AG04449 (cell line): ENCODE measurements around the gene PEAR1.

ENCODE experiments used
- CTCF ChIA-PET: fragments of 350-600 bp; formaldehyde crosslinking; extraction: SDS; loops from one replicate; lab custom pipeline; 2021; ENCODE audit warnings: antibody characterized with exemption; lab: Yijun Ruan, JAX
- POLR2A ChIA-PET: fragments of 400-600, 350-600 bp; formaldehyde crosslinking; extraction: SDS; loops from one replicate; lab custom pipeline; 2020; ENCODE audit warnings: antibody characterized with exemption, inconsistent platforms; lab: Yijun Ruan, JAX
- DNase-seq: peaks from one replicate; pipeline ENCODE4 v3.0.0-alpha.2; 2010; ENCODE audit warnings: low read depth, low spot score
- H3K4me3 ChIP-seq: 2 replicates; pipeline ENCODE4 v1.5.1; 2011; ENCODE audit warnings: low read depth, mild to moderate bottlenecking, control low read depth, low read length
- TF ChIP-seq, protein P1 (sequence below): IDR thresholded peaks from one replicate; pipeline ENCODE4 v1.5.1; 2011; ENCODE audit warnings: mild to moderate bottlenecking, moderate library complexity, low read length, control low read depth, inconsistent platforms; ENCODE audit not compliant: insufficient read depth; ENCODE audit errors: missing control alignments

PEAR1 gene

DNA sequence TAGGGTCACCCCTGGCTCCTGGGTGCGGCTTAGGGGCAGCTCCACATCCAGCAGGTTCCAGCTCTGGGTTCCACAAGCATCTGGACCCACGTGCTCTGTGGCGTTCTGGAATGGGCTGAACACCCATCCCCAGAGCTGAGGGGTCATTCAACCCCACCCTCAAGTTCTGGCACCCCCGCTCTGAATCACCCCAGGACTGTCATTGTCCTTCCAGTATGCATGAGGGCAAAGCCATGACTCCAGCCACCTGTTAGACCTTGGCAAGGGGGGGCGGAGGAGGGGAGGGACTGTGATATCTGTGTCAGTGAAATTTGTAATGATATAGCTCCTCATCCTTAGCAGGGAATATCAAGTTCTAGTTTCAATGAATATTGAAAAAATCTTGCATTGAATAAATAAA, 46.9 kb upstream of the PEAR1 start:
- H3K4me3 ChIP-seq = no peak overlapping the region
- DNase-seq = no peak
- ChIA-PET CTCF (interaction anchor here (1.1 to 6.6 kb wide), 4 partner anchors 9 to 121 kb away, joined by 3 to 69 read pairs (median 28); partner anchors contain the start of genes INSRR and NTRK1), POLR2A (no interaction called here)
- TF ChIP-seq, protein P1, sequence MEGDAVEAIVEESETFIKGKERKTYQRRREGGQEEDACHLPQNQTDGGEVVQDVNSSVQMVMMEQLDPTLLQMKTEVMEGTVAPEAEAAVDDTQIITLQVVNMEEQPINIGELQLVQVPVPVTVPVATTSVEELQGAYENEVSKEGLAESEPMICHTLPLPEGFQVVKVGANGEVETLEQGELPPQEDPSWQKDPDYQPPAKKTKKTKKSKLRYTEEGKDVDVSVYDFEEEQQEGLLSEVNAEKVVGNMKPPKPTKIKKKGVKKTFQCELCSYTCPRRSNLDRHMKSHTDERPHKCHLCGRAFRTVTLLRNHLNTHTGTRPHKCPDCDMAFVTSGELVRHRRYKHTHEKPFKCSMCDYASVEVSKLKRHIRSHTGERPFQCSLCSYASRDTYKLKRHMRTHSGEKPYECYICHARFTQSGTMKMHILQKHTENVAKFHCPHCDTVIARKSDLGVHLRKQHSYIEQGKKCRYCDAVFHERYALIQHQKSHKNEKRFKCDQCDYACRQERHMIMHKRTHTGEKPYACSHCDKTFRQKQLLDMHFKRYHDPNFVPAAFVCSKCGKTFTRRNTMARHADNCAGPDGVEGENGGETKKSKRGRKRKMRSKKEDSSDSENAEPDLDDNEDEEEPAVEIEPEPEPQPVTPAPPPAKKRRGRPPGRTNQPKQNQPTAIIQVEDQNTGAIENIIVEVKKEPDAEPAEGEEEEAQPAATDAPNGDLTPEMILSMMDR = no peak

DNA sequence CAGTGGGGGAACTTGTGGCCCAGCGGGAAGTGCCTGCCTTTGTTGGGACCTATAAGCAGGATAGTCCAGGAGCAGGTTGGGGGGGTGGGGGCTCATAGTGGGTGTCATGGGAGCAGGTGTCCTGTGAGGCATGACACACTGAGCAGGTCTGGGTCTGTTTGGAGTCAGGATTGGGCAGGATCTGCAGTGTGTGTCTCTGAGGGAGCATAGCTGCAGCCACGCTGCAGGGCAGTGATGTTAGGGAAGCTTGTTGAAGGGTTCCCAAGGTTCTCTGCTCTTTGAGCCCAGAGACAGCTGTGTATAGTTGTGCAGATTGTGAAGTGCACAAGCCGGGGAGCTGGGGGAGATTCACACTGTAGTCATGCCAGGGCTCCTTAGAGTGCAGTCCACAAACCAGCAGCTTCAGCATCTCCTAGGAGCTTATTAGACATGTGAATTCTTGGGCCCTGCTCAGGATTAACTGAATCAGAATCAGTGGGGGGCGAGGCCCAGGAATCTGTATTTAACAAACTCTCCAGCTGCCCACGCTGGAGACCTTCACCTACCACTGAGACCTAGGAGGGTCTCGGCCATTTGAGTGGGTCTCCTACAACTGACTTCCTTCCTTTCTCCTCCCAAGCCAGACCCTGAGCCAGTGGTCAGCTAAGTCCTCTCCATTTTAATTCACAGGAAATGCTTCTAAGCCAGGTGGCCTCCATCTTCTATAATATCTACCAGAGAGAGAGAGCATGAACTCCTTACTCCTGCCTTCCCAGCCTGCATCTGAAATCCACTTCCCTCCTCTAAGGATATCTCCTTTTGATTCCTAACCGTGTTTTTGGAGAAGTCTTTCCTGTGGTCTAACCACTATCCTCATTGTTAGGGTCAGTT, 45.7 kb upstream of the PEAR1 start:
- TF ChIP-seq, protein P1 = no peak
- POLR2A ChIA-PET = no interaction called here
- no peak overlapping the region for H3K4me3 ChIP-seq
- CTCF ChIA-PET = interaction anchor here (1.2 to 6.6 kb wide), 9 partner anchors 8 to 158 kb away, joined by 3 to 69 read pairs (median 4); partner anchors contain the start of genes INSRR and NTRK1
- no peak for DNase-seq

- TF ChIP-seq, protein P1 = no peak
- ChIA-PET CTCF (interaction anchor here (1.2 to 6.6 kb wide), 9 partner anchors 8 to 159 kb away, joined by 3 to 69 read pairs (median 4); partner anchors contain the start of genes INSRR and NTRK1), POLR2A (no interaction called here)
- DNase-seq = no peak
- no peak overlapping the region for H3K4me3 ChIP-seq
These were observed 44.9 kb upstream of the PEAR1 start for GRCh38 chr1:156848461-156849150.

GRCh38 chr1:156849151-156849496, 44.4 kb upstream of the PEAR1 start:
- TF ChIP-seq, protein P1 = no peak
- POLR2A ChIA-PET = no interaction called here
- no peak for DNase-seq
- CTCF ChIA-PET = interaction anchor here (1.2 to 6.6 kb wide), 8 partner anchors 8 to 160 kb away, joined by 3 to 69 read pairs (median 4); partner anchors contain the start of genes INSRR and NTRK1
- no peak overlapping the region for H3K4me3 ChIP-seq

DNA sequence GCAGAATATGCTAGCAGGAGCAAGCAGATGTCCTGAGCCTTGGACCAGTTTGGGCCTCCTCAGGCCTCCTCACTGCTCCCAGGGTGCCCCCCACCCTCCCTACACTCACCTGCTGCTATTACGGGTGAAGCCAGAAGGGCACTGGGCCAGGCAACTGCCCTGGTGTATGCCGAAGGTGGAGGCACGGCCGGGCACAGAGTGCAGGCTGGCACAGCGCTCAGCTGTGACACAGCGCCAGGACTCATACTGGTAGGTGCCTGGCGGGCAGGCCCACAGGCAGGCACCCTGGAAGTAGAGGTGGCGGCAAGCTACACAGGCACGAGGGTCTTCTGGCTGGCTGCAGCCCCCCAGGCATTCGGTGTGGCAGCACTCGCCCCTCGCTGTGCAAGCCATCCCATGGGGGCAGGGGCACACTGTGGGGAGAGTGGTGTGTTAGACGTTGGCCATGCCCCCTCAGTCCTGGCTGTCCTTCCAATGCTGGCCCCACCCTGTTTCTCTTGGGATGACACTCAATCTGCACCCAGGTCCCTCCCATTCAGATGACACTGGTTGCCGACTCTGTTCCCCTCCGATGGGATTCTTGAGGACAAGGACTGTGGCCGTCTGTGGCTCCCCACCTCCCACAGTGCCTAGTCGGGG, 41.6 kb upstream of the PEAR1 start:
- CTCF ChIA-PET = interaction anchor here (1.1 to 16.4 kb wide), 8 partner anchors 11 to 125 kb away, joined by 3 to 175 read pairs (median 6); partner anchors contain the start of gene PEAR1
- POLR2A ChIA-PET = no interaction called here

More for the DNA sequence above, 41.6 kb upstream of the PEAR1 start:
- no peak overlapping the region for H3K4me3 ChIP-seq
- TF ChIP-seq, protein P1 = no peak
- DNase-seq = no peak
